Activated naive CD4-positive, alpha-beta T cell treated with anti-CD3 and anti-CD28 coated beads, Interleukin-2, amount 50 U/mL, for 24 hours (primary cell): Measurements from ENCODE around the gene SETD2.

Experiments used
- H3K27ac Mint-ChIP-seq: one replicate; pipeline ENCODE4 v1.8.0; 2021; ENCODE audit warnings: mild to moderate bottlenecking, mixed read lengths
- H3K27me3 Mint-ChIP-seq: one replicate; pipeline ENCODE4 v1.8.0; 2021; ENCODE audit warnings: mixed read lengths
- H3K36me3 Mint-ChIP-seq: one replicate; pipeline ENCODE4 v1.8.0; 2021; ENCODE audit warnings: mixed read lengths
- H3K4me1 Mint-ChIP-seq: one replicate; pipeline ENCODE4 v1.8.0; 2021; ENCODE audit warnings: mixed read lengths
- H3K4me3 Mint-ChIP-seq: one replicate; pipeline ENCODE4 v1.8.0; 2021; ENCODE audit warnings: mild to moderate bottlenecking, mixed read lengths
- H3K9me3 Mint-ChIP-seq: one replicate; pipeline ENCODE4 v1.8.0; 2021; ENCODE audit warnings: mixed read lengths

SETD2 gene

GRCh38 chr3:47016086-47016933, 147.6 kb downstream of the SETD2 start:
- Mint-ChIP-seq H3K4me1 (peaks cover 48% of the 10 kb centered on the region), H3K4me3 (peak overlapping the region; percentile 26), H3K27me3 (no peaks in the 10 kb centered on the region), H3K9me3 (no peaks in the 10 kb centered on the region), H3K36me3 (peaks cover 10% of the 10 kb centered on the region), H3K27ac (peak overlapping the region; percentile 79)

GRCh38 chr3:47015151-47015550, 148.8 kb downstream of the SETD2 start:
- Mint-ChIP-seq H3K4me3 (no peak overlapping the region), H3K4me1 (peaks cover 41% of the 10 kb centered on the region), H3K27me3 (no peaks in the 10 kb centered on the region), H3K27ac (no peak overlapping the region), H3K9me3 (no peaks in the 10 kb centered on the region), H3K36me3 (peaks cover 10% of the 10 kb centered on the region)

- Mint-ChIP-seq H3K27me3 (no peaks in the 10 kb centered on the region), H3K4me1 (peaks cover 32% of the 10 kb centered on the region), H3K4me3 (no peak overlapping the region), H3K27ac (no peak overlapping the region), H3K9me3 (no peaks in the 10 kb centered on the region), H3K36me3 (peaks cover 7% of the 10 kb centered on the region)
Measured at GRCh38 chr3:47014036-47014435, 149.9 kb downstream of the SETD2 start.

- H3K27ac Mint-ChIP-seq = peak overlapping the region; percentile 23
- no peak overlapping the region for H3K4me3 Mint-ChIP-seq
- no peaks in the 10 kb centered on the region for H3K9me3 Mint-ChIP-seq
- H3K36me3 Mint-ChIP-seq = peaks cover 1% of the 10 kb centered on the region
- no peaks in the 10 kb centered on the region for H3K27me3 Mint-ChIP-seq
- H3K4me1 Mint-ChIP-seq = peaks cover 24% of the 10 kb centered on the region
Measured at GRCh38 chr3:47013231-47013630, 150.7 kb downstream of the SETD2 start.

- Mint-ChIP-seq H3K36me3 (no peaks in the 10 kb centered on the region), H3K9me3 (no peaks in the 10 kb centered on the region), H3K4me3 (no peak overlapping the region), H3K4me1 (peaks cover 18% of the 10 kb centered on the region), H3K27ac (peak overlapping the region; percentile 23), H3K27me3 (no peaks in the 10 kb centered on the region)
Measured at GRCh38 chr3:47012342-47013230, 151.3 kb downstream of the SETD2 start.

GRCh38 chr3:47011371-47011770, 152.5 kb downstream of the SETD2 start:
- H3K27me3 Mint-ChIP-seq = no peaks in the 10 kb centered on the region
- H3K4me1 Mint-ChIP-seq = peaks cover 6% of the 10 kb centered on the region
- H3K27ac Mint-ChIP-seq = peak overlapping the region; percentile 52
- H3K4me3 Mint-ChIP-seq = no peak overlapping the region
- no peaks in the 10 kb centered on the region for H3K36me3 Mint-ChIP-seq
- H3K9me3 Mint-ChIP-seq = no peaks in the 10 kb centered on the region

GRCh38 chr3:47010910-47011309, 153.0 kb downstream of the SETD2 start:
- Mint-ChIP-seq H3K9me3 (no peaks in the 10 kb centered on the region), H3K27me3 (no peaks in the 10 kb centered on the region), H3K36me3 (no peaks in the 10 kb centered on the region), H3K27ac (no peak overlapping the region), H3K4me3 (no peak overlapping the region), H3K4me1 (peaks cover 4% of the 10 kb centered on the region)

GRCh38 chr3:47010111-47010712, 153.7 kb downstream of the SETD2 start:
- Mint-ChIP-seq H3K4me3 (peak overlapping the region; percentile 66), H3K36me3 (no peaks in the 10 kb centered on the region), H3K27ac (peak overlapping the region; percentile 59), H3K27me3 (no peaks in the 10 kb centered on the region), H3K4me1 (peaks cover 4% of the 10 kb centered on the region), H3K9me3 (no peaks in the 10 kb centered on the region)

- no peaks in the 10 kb centered on the region for H3K36me3 Mint-ChIP-seq
- peaks cover 4% of the 10 kb centered on the region for H3K4me1 Mint-ChIP-seq
- peak overlapping the region; percentile 66 for H3K4me3 Mint-ChIP-seq
- H3K27ac Mint-ChIP-seq = peak overlapping the region; percentile 59
- no peaks in the 10 kb centered on the region for H3K27me3 Mint-ChIP-seq
- no peaks in the 10 kb centered on the region for H3K9me3 Mint-ChIP-seq
Measured at GRCh38 chr3:47009225-47010110, 154.4 kb downstream of the SETD2 start.

GRCh38 chr3:47008851-47009224, 155.1 kb downstream of the SETD2 start:
- Mint-ChIP-seq H3K27ac (no peak overlapping the region), H3K4me1 (peaks cover 4% of the 10 kb centered on the region), H3K4me3 (peak overlapping the region; percentile 49)

GRCh38 chr3:47008234-47008796, 155.6 kb downstream of the SETD2 start:
- Mint-ChIP-seq H3K4me3 (peak overlapping the region; percentile 49), H3K36me3 (no peaks in the 10 kb centered on the region), H3K4me1 (peaks cover 4% of the 10 kb centered on the region), H3K9me3 (no peaks in the 10 kb centered on the region), H3K27me3 (no peaks in the 10 kb centered on the region), H3K27ac (no peak overlapping the region)

More at GRCh38 chr3:47008851-47009224, 155.1 kb downstream of the SETD2 start:
- no peaks in the 10 kb centered on the region for H3K9me3 Mint-ChIP-seq
- no peaks in the 10 kb centered on the region for H3K27me3 Mint-ChIP-seq
- no peaks in the 10 kb centered on the region for H3K36me3 Mint-ChIP-seq

GRCh38 chr3:47007482-47008233, 156.3 kb downstream of the SETD2 start:
- Mint-ChIP-seq H3K27ac (no peak overlapping the region), H3K27me3 (no peaks in the 10 kb centered on the region), H3K36me3 (no peaks in the 10 kb centered on the region), H3K4me3 (no peak overlapping the region), H3K9me3 (no peaks in the 10 kb centered on the region), H3K4me1 (peaks cover 4% of the 10 kb centered on the region)

GRCh38 chr3:47007001-47007400, 156.9 kb downstream of the SETD2 start:
- H3K27me3 Mint-ChIP-seq = no peaks in the 10 kb centered on the region
- H3K27ac Mint-ChIP-seq = no peak overlapping the region
- H3K4me3 Mint-ChIP-seq = no peak overlapping the region
- peaks cover 1% of the 10 kb centered on the region for H3K36me3 Mint-ChIP-seq
- H3K4me1 Mint-ChIP-seq = peaks cover 4% of the 10 kb centered on the region
- no peaks in the 10 kb centered on the region for H3K9me3 Mint-ChIP-seq

GRCh38 chr3:47006145-47006651, 157.7 kb downstream of the SETD2 start:
- peaks cover 1% of the 10 kb centered on the region for H3K36me3 Mint-ChIP-seq
- peaks cover 4% of the 10 kb centered on the region for H3K4me1 Mint-ChIP-seq
- no peaks in the 10 kb centered on the region for H3K9me3 Mint-ChIP-seq

More at GRCh38 chr3:47006145-47006651, 157.7 kb downstream of the SETD2 start:
- H3K4me3 Mint-ChIP-seq = no peak overlapping the region
- H3K27me3 Mint-ChIP-seq = no peaks in the 10 kb centered on the region
- no peak overlapping the region for H3K27ac Mint-ChIP-seq
